H4 (cell line): ENCODE results near the gene AMHR2. TPM values are rescaled to one million over a fixed set of nuclear protein-coding genes. Genes with fewer than 3 reads are reported as not detected.
A peak's percentile ranks its signal among the peaks of the same experiment; 100 is the strongest.

Experiments
- DNase-seq: peaks from one replicate; pipeline ENCODE4 v3.0.0-alpha.2; 2015; ENCODE audit warnings: low spot score
- total RNA-seq: library from RNA; depleted of rRNA; stranded (reverse); fragments of >200 nt; shearing (Covaris generic); gene quantifications from 2 replicates; pipeline ENCODE4 v1.2.3, GENCODE V29; 2014

The AMHR2 gene
- total RNA-seq, 1 experiment from 2014 or later = not detected

- peak; percentile 78 for DNase-seq
These were observed 28.8 kb downstream of the AMHR2 start for GRCh38 chr12:53452159-53453077.

GRCh38 chr12:53453953-53454640, 30.4 kb downstream of the AMHR2 start:
- no peak for DNase-seq

DNA sequence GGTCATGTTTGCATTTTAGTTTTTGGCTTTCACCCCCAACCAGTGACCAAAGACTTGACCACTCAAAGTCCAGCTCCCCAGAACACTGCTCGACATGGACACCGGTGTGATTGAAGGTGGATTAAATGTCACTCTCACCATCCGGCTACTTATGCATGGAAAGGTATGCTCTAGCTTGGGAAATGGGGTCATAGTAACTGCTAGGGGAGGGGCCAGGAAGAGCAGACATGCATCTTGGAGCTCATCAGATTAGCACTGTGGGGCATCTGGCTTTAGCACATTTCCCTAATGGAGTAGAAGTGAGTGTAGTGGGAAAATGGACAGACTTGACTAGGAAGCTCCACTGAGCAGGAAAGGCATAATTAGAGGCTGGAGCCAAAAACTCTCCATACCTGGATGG, 31.1 kb downstream of the AMHR2 start:
- no peak for DNase-seq

DNA sequence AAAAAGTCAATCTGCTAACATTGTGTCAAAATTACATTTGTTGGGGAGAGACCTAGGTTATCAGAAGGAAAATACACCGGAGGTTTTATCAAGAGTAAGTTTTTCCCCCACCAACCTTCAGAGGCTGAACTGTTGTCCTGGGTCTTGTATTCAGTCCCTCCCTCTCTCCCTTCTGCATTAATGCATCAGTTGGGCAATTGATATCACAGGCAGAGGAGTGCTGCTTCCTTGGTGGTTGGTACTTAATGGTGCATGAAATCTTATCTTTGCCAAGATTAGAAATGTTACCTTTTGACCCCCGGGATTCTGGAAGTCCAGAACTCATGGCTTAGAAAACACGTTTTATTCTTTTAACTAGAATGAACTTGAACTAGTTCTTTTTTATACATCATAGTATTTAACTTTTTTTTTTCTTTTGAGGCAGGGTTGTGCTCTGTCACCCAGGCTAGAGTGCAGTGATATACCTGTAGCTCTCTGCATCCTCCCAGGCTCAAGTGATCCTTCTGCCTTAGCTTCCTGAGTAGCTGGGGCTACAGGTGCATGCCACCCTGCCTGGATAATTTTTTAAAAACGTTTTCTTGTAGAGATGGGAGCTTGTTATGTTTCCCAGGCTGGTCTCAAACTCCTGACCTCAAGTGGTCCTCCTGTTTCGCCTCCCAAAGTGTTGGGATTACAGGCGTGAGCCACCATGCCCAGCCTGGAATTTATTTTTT, 33.2 kb downstream of the AMHR2 start:
- no peak for DNase-seq

DNA sequence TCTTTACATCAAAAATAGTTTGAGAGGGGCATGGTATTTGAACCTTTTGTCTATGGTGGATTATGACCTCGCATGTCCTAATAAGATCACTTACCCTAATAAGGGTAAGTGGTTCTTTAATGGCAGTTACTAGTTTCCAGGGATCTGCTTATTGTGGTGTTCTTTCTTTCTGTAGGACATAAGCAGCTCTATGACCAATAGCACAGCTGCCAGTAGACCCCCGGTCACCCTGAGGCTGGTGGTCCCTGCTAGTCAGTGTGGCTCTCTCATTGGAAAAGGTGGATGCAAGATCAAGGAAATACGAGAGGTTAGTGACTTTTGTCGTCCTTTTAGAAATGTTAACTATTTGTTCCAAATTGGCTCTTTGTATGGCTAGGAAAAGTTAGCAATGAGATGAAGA, 35.4 kb downstream of the AMHR2 start:
- no peak for DNase-seq

- DNase-seq = no peak
These were observed 37.4 kb downstream of the AMHR2 start for GRCh38 chr12:53461059-53461458.

GRCh38 chr12:53461591-53461990, 37.9 kb downstream of the AMHR2 start:
- no peak for DNase-seq

DNA sequence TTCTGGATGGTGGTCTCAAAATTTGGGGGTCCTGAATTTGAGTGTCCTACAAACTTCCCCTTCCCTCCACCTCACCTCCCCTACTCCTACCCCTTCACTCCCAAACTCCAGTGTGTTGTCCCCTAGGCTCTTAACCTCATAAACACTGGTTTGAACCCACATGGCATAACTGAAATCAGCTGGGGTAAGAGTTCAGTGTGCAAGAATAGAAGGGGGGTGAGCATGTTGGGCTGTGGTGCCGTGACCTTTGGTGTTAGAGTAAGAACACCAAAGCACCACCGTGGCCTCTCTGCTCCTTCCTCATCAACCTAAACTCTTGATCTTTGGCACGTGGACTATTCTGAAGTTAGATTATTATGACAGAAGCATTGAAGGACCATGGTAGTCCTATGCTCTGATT, 39.3 kb downstream of the AMHR2 start:
- no peak for DNase-seq

DNA sequence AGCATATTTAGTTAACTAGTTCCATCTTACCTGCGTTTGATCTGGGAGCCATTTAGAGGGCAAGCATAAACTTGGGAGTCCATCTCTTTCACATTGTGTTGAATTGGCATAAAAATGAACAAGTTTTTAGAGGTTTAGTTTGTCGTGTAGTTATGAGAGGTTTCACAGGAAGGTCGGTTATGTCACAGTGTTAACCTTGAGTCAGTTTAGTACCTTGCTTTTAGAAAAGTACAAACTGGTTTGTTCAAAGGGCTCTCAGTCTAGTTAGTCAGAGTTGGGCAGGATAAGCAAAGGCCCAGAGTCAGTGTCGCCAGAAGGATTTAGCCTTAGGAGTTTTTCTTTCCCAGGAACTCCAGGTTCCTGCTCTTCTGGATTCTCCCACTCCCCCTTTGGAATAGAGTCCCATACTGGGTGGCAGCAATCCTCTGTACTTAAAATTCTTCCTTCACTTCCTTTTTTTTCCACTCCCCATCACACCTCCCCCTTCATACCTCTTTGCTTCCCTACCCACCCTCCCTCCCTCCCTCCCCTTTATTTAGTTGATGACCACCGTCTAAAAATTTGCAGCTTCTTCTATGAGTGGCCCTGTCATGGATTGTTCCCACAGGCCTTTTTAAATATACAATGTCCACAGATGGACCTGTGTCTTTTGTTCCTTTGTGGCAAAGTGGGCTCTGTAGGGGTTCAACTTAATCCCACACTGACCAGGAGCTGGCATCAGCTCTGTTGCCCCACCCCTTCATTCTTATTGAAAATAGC, 40.3 kb downstream of the AMHR2 start:
- DNase-seq = no peak

DNA sequence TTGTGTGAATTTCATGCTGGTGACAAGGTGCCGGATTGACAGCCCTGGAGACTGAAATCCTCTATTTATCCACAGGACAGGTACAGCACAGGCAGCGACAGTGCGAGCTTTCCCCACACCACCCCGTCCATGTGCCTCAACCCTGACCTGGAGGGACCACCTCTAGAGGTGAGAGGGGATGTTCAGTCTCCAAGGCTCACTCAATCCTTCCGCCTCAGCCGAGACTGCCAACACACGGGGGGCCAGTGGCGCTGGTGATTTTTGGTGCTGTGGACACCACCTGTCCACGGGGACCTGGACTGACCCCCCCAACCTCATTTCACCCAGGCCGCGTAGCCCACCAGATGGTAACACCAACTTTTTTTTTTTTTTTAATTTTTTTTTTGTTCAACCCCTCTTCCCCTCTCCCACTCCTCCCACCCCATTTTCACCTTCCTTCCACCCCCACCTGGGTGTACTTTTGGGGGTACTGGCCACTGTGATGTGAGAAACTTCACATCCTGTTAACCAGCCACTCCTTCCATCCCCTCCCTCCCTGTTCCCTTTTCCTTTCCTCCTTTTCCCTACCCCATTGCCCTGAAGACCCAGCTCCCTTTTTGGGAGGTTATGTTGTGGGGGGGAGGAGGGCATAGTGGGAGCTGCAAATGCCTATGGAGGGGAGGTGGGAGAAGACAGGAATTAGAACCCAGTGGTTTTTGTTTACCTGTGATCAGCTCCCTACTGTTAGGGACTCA, 41.2 kb downstream of the AMHR2 start:
- no peak for DNase-seq

- DNase-seq = no peak
These were observed 42.0 kb downstream of the AMHR2 start for GRCh38 chr12:53465679-53466078.

DNA sequence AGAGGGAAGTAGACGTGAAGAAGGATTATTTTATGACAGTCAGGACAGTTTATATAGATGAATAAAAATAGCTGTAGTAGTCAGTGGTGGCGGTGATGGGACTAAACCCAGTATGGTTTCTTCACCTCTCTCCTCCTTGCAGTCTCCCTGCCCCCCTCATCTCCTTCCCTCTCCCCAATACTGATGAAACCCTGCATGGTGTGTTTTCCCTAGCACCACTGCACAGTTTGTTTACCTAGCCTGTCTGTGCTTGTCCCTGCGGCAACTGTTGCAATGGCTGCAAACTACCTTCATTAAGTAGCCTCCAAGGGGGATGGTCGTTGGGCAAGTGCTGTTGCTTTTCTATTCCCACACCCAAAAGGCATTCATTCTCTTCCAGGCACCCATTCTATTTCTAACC, 43.0 kb downstream of the AMHR2 start:
- no peak for DNase-seq

GRCh38 chr12:53467082-53467481, 43.4 kb downstream of the AMHR2 start:
- no peak for DNase-seq

GRCh38 chr12:53467880-53468279, 44.2 kb downstream of the AMHR2 start:
- no peak for DNase-seq

DNA sequence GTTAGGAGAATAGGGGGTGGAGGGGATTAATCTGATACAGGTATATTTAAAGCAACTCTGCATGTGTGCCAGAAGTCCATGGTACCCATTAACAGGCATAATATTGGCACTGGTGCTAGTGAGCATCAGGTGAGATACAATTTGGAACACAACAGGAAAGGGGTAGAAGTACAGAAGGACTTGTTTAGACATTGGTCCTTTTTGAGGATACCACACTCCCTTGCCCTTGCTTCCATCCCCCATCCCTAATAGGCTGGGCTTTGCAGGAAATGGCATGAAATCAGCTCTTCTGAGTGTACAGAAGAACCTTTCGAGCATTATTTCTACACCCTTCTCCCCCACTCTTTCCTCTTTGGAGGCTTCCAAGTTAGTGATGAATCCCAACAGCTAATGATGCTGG, 44.6 kb downstream of the AMHR2 start:
- no peak for DNase-seq

DNA sequence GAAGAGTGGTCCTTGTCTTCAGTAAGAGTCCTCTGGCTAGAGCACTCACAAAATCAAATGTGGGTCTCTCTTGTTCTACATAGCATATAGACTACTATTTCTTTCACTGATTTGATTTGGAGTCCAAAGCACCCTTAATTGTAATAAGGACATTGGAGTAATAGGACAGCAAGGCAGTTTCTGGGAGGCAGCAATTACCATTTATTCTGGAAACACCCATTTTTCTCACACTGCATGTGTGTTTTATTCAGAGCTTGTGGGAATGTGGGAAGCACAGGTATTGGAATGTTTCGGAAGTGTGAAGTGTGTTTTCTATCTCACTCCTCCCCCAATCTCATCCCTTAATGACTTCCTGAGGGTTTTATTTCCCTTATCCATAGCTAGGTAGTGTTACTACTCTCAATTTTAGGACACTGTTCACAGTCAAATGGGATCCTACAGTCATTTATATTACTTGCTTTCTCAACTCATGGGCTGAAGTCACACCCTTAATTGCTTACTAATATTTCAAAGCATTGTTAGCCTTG, 48.5 kb downstream of the AMHR2 start:
- no peak for DNase-seq

DNA sequence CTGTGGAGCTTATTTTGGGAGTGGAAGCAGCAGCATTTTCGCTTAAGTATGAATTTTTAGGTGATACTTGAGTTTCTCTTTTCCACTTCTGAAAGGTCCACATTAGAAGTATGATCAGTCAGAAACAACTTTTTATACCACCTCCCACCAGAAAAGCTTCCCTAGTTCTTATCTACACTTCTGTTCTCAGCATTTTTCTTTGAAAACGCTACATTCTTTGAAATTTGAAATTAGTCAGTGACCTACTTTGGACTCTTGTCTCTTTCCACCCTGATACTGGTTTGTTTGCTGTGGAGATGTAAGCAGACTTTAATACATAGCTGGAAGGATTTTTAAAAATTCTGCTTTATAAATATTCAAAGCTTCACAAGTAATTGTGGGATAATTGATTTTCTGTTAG, 50.4 kb downstream of the AMHR2 start:
- no peak for DNase-seq

GRCh38 chr12:53474819-53475218, 51.2 kb downstream of the AMHR2 start:
- DNase-seq = no peak

DNA sequence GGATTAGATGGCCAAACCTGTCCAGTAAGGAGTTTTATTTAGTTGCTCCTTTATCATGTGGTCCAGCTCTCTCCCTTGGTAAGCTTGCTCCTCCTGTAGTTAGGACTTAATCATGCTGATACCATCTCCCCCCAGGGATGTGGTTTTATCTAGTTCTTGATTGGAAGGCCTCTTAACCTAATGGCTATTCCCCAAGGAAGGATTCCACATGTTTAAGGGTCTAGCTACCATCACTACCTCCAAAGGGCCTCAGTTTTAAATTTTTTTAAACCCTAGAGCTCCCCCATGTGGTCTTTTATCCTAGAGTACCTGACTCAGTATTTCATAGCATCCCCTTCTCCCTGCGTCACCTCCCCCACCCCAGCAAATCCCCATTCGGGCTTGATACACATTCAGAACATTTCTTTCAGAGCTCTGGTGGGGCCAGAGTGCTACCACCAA, 53.1 kb downstream of the AMHR2 start:
- no peak for DNase-seq

- DNase-seq = no peak
These were observed 55.2 kb downstream of the AMHR2 start for GRCh38 chr12:53478865-53479264.

- DNase-seq = no peak
These were observed 55.7 kb downstream of the AMHR2 start for GRCh38 chr12:53479331-53479730.
